Daoy (cell line): Measurements from ENCODE around the gene FHIT. TPM values are rescaled to one million over a fixed set of nuclear protein-coding genes. Genes with fewer than 3 reads are reported as not detected.

Experiments
- DNase-seq: peaks from one replicate; pipeline ENCODE4 v3.0.0-alpha.2; 2015; ENCODE audit warnings: low read depth
- total RNA-seq: library from RNA; depleted of rRNA; stranded (reverse); fragments of >200 nt; shearing (Covaris generic); gene quantifications from 2 replicates; pipeline ENCODE4 v1.2.3, GENCODE V29; 2014

FHIT gene
- total RNA-seq, 1 experiment from 2014 or later, result not detected

- no peak for DNase-seq
Observed at GRCh38 chr3:60289341-60290121, 961.7 kb downstream of the FHIT start.

GRCh38 chr3:60282866-60283265 lies 968.4 kb downstream of the FHIT start:
- no peak for DNase-seq

GRCh38 chr3:60281970-60282369 lies 969.3 kb downstream of the FHIT start:
- DNase-seq, result no peak

GRCh38 chr3:60277361-60277800 lies 973.9 kb downstream of the FHIT start:
- DNase-seq, result peak; percentile 0

- no peak for DNase-seq
Observed at GRCh38 chr3:60276615-60277014, 974.6 kb downstream of the FHIT start.

- DNase-seq, result no peak
Observed at GRCh38 chr3:60274646-60275045, 976.6 kb downstream of the FHIT start.

- DNase-seq, result no peak
Observed at GRCh38 chr3:60274098-60274497, 977.2 kb downstream of the FHIT start.

GRCh38 chr3:60269829-60270266 lies 981.4 kb downstream of the FHIT start:
- no peak for DNase-seq

- no peak for DNase-seq
Observed at GRCh38 chr3:60269377-60269776, 981.9 kb downstream of the FHIT start.

- no peak for DNase-seq
Observed at GRCh38 chr3:60268123-60268522, 983.1 kb downstream of the FHIT start.

- DNase-seq, result no peak
Observed at GRCh38 chr3:60266444-60266843, 984.8 kb downstream of the FHIT start.

GRCh38 chr3:60263191-60263590 lies 988.1 kb downstream of the FHIT start:
- no peak for DNase-seq

GRCh38 chr3:60262546-60262945 lies 988.7 kb downstream of the FHIT start:
- DNase-seq, result no peak

- DNase-seq, result no peak
Observed at GRCh38 chr3:60260546-60260945, 990.7 kb downstream of the FHIT start.

- DNase-seq, result no peak
Observed at GRCh38 chr3:60250810-60251209, 1000.4 kb downstream of the FHIT start.

- DNase-seq, result no peak
Observed at GRCh38 chr3:60250206-60250605, 1001.0 kb downstream of the FHIT start.

GRCh38 chr3:60246361-60246760 lies 1004.9 kb downstream of the FHIT start:
- no peak for DNase-seq

GRCh38 chr3:60243456-60243855 lies 1007.8 kb downstream of the FHIT start:
- DNase-seq, result no peak

- DNase-seq, result no peak
Observed at GRCh38 chr3:60240492-60240891, 1010.8 kb downstream of the FHIT start.

GRCh38 chr3:60238550-60238949 lies 1012.7 kb downstream of the FHIT start:
- DNase-seq, result no peak

GRCh38 chr3:60229502-60229901 lies 1021.8 kb downstream of the FHIT start:
- DNase-seq, result no peak

- no peak for DNase-seq
Observed at GRCh38 chr3:60228823-60229222, 1022.4 kb downstream of the FHIT start.

GRCh38 chr3:60226912-60227311 lies 1024.3 kb downstream of the FHIT start:
- no peak for DNase-seq

- no peak for DNase-seq
Observed at GRCh38 chr3:60225848-60226247, 1025.4 kb downstream of the FHIT start.
